Measurements from ENCODE around the gene ME3. TPM values are rescaled to one million over a fixed set of nuclear protein-coding genes. Genes with fewer than 3 reads are reported as not detected.
A peak's percentile ranks its signal among the peaks of the same experiment; 100 is the strongest.

The ME3 gene
- total RNA-seq, 1 donor from 2014 or later = 4.1 TPM

- Mint-ChIP-seq H3K36me3 (ENCODE audit: low read depth) (peaks cover 12% of the 10 kb centered on the region), H3K9me3 (peaks cover 4% of the 10 kb centered on the region), H3K27me3 (ENCODE audit: low read depth) (no peaks in the 10 kb centered on the region), H3K27ac (no peak overlapping the region), H3K4me1 (ENCODE audit: low read depth) (peaks cover 22% of the 10 kb centered on the region), H3K4me3 (ENCODE audit: low read depth) (no peak overlapping the region)
- DNase-seq (ENCODE audit: low spot score) = no peak
- intact Hi-C loops (cut with micrococcal nuclease) = loop anchor here (5.0 to 10.0 kb wide), 4 partner anchors 163 to 505 kb away; partner anchors contain the start of gene PICALM
Observed at GRCh38 chr11:86449993-86450629, 222.3 kb downstream of the ME3 start.

DNA sequence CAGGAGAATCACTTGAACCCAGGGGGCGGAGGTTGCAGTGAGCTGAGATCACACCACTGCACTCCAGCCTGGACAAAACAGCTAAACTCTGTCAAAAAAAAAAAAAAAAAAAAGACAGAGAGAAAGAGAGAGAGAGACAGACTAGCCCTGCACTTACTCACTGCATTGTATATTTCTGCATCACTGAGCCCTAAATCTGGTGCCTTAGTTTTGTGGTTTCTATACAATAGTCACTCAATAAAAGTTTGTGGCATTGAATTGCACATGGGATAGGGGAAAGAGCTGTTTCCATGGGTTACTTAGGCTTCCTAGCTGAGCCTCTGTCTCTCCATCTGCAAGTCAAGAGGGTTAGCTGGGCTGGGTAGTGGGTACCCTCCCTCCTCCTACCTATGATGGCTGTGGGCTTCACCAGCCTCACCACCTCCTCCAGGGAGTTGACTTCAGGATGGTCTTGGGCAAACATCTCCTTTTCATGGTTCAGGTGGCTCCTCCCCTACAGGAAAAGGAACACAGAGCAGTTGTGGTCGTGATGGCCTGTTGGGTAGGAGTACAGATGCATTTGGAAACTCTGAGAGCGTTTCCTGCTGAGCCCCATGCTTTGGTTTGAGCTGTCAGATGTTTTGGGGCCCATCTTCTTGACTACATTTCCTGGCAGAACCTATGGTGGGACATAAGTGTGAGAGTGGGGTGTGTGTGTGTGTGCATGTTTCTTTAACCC is 224.5 kb downstream of the ME3 start:
- no peak overlapping the region for H3K4me3 Mint-ChIP-seq (ENCODE audit: low read depth)
- no peaks in the 10 kb centered on the region for H3K27me3 Mint-ChIP-seq (ENCODE audit: low read depth)
- peaks cover 12% of the 10 kb centered on the region for H3K36me3 Mint-ChIP-seq (ENCODE audit: low read depth)
- no peak overlapping the region for H3K27ac Mint-ChIP-seq
- peaks cover 36% of the 10 kb centered on the region for H3K4me1 Mint-ChIP-seq (ENCODE audit: low read depth)
- intact Hi-C loops (cut with micrococcal nuclease) = loop anchor here (5.0 to 10.0 kb wide), 4 partner anchors 161 to 503 kb away; partner anchors contain the start of gene PICALM
- no peak for DNase-seq (ENCODE audit: low spot score)
- peaks cover 4% of the 10 kb centered on the region for H3K9me3 Mint-ChIP-seq

DNA sequence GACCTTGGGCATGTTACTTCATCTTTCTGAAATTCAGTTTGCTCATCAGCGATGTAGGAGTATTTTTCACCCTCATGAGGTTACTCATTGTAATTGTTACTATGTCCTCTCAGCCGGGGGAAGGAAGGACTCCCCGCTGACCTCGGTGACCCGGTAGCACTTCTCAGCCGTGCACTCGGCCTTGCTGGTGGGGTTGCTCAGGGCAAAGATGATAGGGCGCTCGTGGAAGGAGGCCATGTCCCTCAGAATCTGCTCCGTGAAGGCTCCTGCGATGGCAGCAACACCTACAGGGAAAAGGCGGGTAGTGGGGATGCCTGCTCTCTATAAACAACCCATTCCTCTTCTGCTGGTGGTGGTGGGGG is 225.5 kb downstream of the ME3 start:
- no peak overlapping the region for H3K4me3 Mint-ChIP-seq (ENCODE audit: low read depth)
- H3K27ac Mint-ChIP-seq = peak overlapping the region; percentile 74
- peaks cover 4% of the 10 kb centered on the region for H3K9me3 Mint-ChIP-seq
- no peaks in the 10 kb centered on the region for H3K27me3 Mint-ChIP-seq (ENCODE audit: low read depth)
- H3K36me3 Mint-ChIP-seq (ENCODE audit: low read depth) = peaks cover 12% of the 10 kb centered on the region
- no peak for DNase-seq (ENCODE audit: low spot score)
- intact Hi-C loops (cut with micrococcal nuclease) = loop anchor here (5.0 to 10.0 kb wide), 4 partner anchors 160 to 502 kb away; partner anchors contain the start of gene PICALM
- H3K4me1 Mint-ChIP-seq (ENCODE audit: low read depth) = peaks cover 45% of the 10 kb centered on the region

GRCh38 chr11:86446163-86446923 is 226.1 kb downstream of the ME3 start:
- intact Hi-C loops (cut with micrococcal nuclease) = loop anchor here (5.0 to 10.0 kb wide), 4 partner anchors 159 to 502 kb away; partner anchors contain the start of gene PICALM
- H3K4me3 Mint-ChIP-seq (ENCODE audit: low read depth) = no peak overlapping the region
- H3K27me3 Mint-ChIP-seq (ENCODE audit: low read depth) = no peaks in the 10 kb centered on the region
- peaks cover 4% of the 10 kb centered on the region for H3K9me3 Mint-ChIP-seq
- peaks cover 45% of the 10 kb centered on the region for H3K4me1 Mint-ChIP-seq (ENCODE audit: low read depth)
- H3K27ac Mint-ChIP-seq = peak overlapping the region; percentile 74
- peaks cover 12% of the 10 kb centered on the region for H3K36me3 Mint-ChIP-seq (ENCODE audit: low read depth)
- no peak for DNase-seq (ENCODE audit: low spot score)

DNA sequence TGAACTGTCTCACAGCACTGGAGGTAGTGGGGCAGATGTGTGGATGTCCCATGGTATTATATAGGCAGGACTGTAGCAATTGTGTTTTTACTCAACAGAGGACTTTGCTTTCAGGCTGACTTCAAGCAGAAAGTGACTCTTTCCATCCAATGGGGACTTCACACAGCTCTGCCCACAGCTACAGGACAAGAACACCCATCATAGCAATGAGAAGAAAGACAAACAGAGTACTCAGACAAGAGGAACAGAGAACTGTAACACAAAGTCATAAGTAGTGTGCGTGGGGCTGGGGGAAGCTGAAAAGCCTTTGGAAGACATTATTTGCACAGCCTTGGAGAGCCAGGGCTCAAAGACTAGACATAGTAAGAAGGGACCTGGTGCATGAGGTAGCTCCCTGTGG is 227.4 kb downstream of the ME3 start:
- peak overlapping the region; percentile 79 for H3K27ac Mint-ChIP-seq
- no peaks in the 10 kb centered on the region for H3K27me3 Mint-ChIP-seq (ENCODE audit: low read depth)
- H3K4me1 Mint-ChIP-seq (ENCODE audit: low read depth) = peaks cover 54% of the 10 kb centered on the region

DNA sequence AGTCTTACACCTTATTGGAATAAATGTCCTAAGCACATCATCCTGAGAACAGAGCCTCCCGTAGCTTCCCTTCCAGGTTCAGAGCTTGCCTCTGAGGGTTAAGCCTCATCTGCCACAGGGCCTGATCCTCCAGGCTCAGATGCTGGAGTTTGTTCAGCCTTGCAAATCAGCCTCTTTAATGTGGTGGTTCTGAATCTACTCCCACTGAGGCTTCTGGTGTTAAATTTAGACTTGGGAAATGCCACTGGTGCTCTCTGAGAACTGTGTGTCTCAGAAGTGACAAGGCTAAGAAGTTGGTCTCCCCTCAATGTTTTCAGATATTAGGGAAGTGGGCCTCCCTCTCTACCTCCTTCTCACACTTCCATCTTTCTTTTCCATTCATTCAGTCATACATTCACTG is 229.0 kb downstream of the ME3 start:
- intact Hi-C loops (cut with micrococcal nuclease) = loop anchor here (10.0 kb wide), 3 partner anchors 229 to 499 kb away; partner anchors contain the start of gene PICALM
- DNase-seq (ENCODE audit: low spot score) = no peak
- peaks cover 4% of the 10 kb centered on the region for H3K9me3 Mint-ChIP-seq
- H3K36me3 Mint-ChIP-seq (ENCODE audit: low read depth) = peaks cover 12% of the 10 kb centered on the region
- H3K27ac Mint-ChIP-seq = peak overlapping the region; percentile 79
- H3K27me3 Mint-ChIP-seq (ENCODE audit: low read depth) = no peaks in the 10 kb centered on the region
- H3K4me3 Mint-ChIP-seq (ENCODE audit: low read depth) = no peak overlapping the region
- H3K4me1 Mint-ChIP-seq (ENCODE audit: low read depth) = peaks cover 56% of the 10 kb centered on the region

More for the DNA sequence above, 227.4 kb downstream of the ME3 start:
- H3K36me3 Mint-ChIP-seq (ENCODE audit: low read depth) = peaks cover 12% of the 10 kb centered on the region
- intact Hi-C loops (cut with micrococcal nuclease) = loop anchor here (5.0 to 10.0 kb wide), 4 partner anchors 158 to 500 kb away; partner anchors contain the start of gene PICALM
- H3K4me3 Mint-ChIP-seq (ENCODE audit: low read depth) = no peak overlapping the region
- peaks cover 4% of the 10 kb centered on the region for H3K9me3 Mint-ChIP-seq
- no peak for DNase-seq (ENCODE audit: low spot score)

- peaks cover 56% of the 10 kb centered on the region for H3K4me1 Mint-ChIP-seq (ENCODE audit: low read depth)
Observed at GRCh38 chr11:86442827-86443226, 229.6 kb downstream of the ME3 start.

DNA sequence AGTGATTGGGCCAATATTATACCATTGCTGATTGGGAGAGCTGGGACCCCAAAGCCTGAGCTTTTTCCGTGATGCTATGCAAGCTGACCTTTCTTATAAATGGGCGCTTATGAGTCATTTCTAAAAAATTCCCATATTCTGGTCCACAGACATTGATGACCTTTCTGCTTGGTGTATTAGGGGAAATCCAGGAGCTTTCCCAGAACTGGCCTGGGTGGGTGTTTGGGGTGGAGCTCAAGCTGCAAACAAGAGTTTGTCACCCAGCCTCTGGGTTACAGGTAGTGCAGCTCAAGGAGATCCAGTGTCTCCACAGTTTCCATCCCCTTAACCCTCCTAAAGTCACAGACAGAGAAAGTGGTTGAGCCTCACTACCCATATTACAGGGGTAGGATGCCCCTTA is 230.0 kb downstream of the ME3 start:
- peaks cover 56% of the 10 kb centered on the region for H3K4me1 Mint-ChIP-seq (ENCODE audit: low read depth)
- DNase-seq (ENCODE audit: low spot score) = no peak
- peak overlapping the region; percentile 79 for H3K27ac Mint-ChIP-seq
- H3K36me3 Mint-ChIP-seq (ENCODE audit: low read depth) = peaks cover 7% of the 10 kb centered on the region
- H3K27me3 Mint-ChIP-seq (ENCODE audit: low read depth) = no peaks in the 10 kb centered on the region
- no peak overlapping the region for H3K4me3 Mint-ChIP-seq (ENCODE audit: low read depth)
- intact Hi-C loops (cut with micrococcal nuclease) = loop anchor here (10.0 kb wide), 3 partner anchors 228 to 498 kb away; partner anchors contain the start of gene PICALM
- H3K9me3 Mint-ChIP-seq = peaks cover 4% of the 10 kb centered on the region

More at GRCh38 chr11:86442827-86443226, 229.6 kb downstream of the ME3 start:
- intact Hi-C loops (cut with micrococcal nuclease) = loop anchor here (10.0 kb wide), 3 partner anchors 228 to 498 kb away; partner anchors contain the start of gene PICALM
- Mint-ChIP-seq H3K36me3 (ENCODE audit: low read depth) (peaks cover 7% of the 10 kb centered on the region), H3K4me3 (ENCODE audit: low read depth) (no peak overlapping the region), H3K27ac (peak overlapping the region; percentile 79), H3K9me3 (peaks cover 4% of the 10 kb centered on the region), H3K27me3 (ENCODE audit: low read depth) (no peaks in the 10 kb centered on the region)
- DNase-seq (ENCODE audit: low spot score) = no peak

GRCh38 chr11:86440843-86441242 is 231.6 kb downstream of the ME3 start:
- peaks cover 2% of the 10 kb centered on the region for H3K9me3 Mint-ChIP-seq

DNA sequence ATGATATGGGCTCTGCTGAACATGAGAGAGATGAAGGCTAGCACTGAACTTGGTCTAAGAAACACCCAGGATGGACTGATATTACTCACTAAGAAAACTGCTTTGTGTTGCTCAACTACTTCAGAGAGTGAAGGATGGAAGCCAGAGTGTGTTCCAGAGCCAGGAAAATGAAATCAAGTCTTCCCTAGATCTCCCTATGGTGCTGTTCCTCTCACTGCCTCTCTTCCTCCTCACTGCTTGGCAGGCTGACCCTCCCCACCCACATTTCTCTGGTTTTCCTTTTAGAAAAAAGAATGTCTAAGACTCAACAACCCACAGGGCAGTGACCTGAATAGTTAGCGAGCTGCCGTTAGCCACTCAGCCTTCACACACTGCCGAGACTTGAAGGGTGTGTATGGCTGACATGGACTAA is 232.1 kb downstream of the ME3 start:
- DNase-seq (ENCODE audit: low spot score) = no peak
- Mint-ChIP-seq H3K27me3 (ENCODE audit: low read depth) (no peaks in the 10 kb centered on the region), H3K27ac (no peak overlapping the region), H3K9me3 (no peaks in the 10 kb centered on the region), H3K36me3 (ENCODE audit: low read depth) (no peaks in the 10 kb centered on the region), H3K4me3 (ENCODE audit: low read depth) (no peak overlapping the region), H3K4me1 (ENCODE audit: low read depth) (peaks cover 43% of the 10 kb centered on the region)
- intact Hi-C loops (cut with micrococcal nuclease) = loop anchor here (10.0 kb wide), 3 partner anchors 226 to 496 kb away; partner anchors contain the start of gene PICALM

More at GRCh38 chr11:86440843-86441242, 231.6 kb downstream of the ME3 start:
- H3K27me3 Mint-ChIP-seq (ENCODE audit: low read depth) = no peaks in the 10 kb centered on the region
- H3K4me3 Mint-ChIP-seq (ENCODE audit: low read depth) = no peak overlapping the region
- H3K4me1 Mint-ChIP-seq (ENCODE audit: low read depth) = peaks cover 46% of the 10 kb centered on the region
- DNase-seq (ENCODE audit: low spot score) = no peak
- no peaks in the 10 kb centered on the region for H3K36me3 Mint-ChIP-seq (ENCODE audit: low read depth)
- intact Hi-C loops (cut with micrococcal nuclease) = loop anchor here (10.0 kb wide), 3 partner anchors 226 to 496 kb away; partner anchors contain the start of gene PICALM
- peak overlapping the region; percentile 19 for H3K27ac Mint-ChIP-seq

GRCh38 chr11:86438685-86439084 is 233.7 kb downstream of the ME3 start:
- DNase-seq (ENCODE audit: low spot score) = no peak
- Mint-ChIP-seq H3K9me3 (no peaks in the 10 kb centered on the region), H3K36me3 (ENCODE audit: low read depth) (no peaks in the 10 kb centered on the region), H3K4me3 (ENCODE audit: low read depth) (no peak overlapping the region), H3K27me3 (ENCODE audit: low read depth) (no peaks in the 10 kb centered on the region), H3K27ac (no peak overlapping the region), H3K4me1 (ENCODE audit: low read depth) (peaks cover 28% of the 10 kb centered on the region)
- intact Hi-C loops (cut with micrococcal nuclease) = no loop called here

GRCh38 chr11:86435711-86436110 is 236.7 kb downstream of the ME3 start:
- intact Hi-C loops (cut with micrococcal nuclease) = no loop called here
- Mint-ChIP-seq H3K27me3 (ENCODE audit: low read depth) (no peaks in the 10 kb centered on the region), H3K27ac (no peak overlapping the region), H3K4me1 (ENCODE audit: low read depth) (peaks cover 8% of the 10 kb centered on the region), H3K4me3 (ENCODE audit: low read depth) (no peak overlapping the region), H3K36me3 (ENCODE audit: low read depth) (peaks cover 2% of the 10 kb centered on the region), H3K9me3 (no peaks in the 10 kb centered on the region)
- no peak for DNase-seq (ENCODE audit: low spot score)
